IMR-90 (cell line): ENCODE measurements around the gene KCNN3. TPM values are rescaled to one million over a fixed set of nuclear protein-coding genes. Genes with fewer than 3 reads are reported as not detected.

Experiments used
- ATAC-seq: fragments of 200-7000 bp; cut with Tn5 transposase; 2 replicates; pipeline ENCODE4 v1.9.1; 2020; ENCODE audit warnings: low read depth, mild to moderate bottlenecking, moderate library complexity
- BruUV-seq: library from RNA; stranded (reverse); fragments of 400-500 nt; replicated peaks from 2 replicates; lab custom pipeline; 2021; lab: Mats Ljungman, UMichigan
- CTCF ChIA-PET: fragments of 300-600 bp; formaldehyde crosslinking; extraction: SDS; loops from one replicate; lab custom pipeline; 2021; ENCODE audit warnings: antibody characterized with exemption; lab: Yijun Ruan, JAX
- POLR2A ChIA-PET: fragments of 300-600 bp; sonication (Branson Sonifier 250); formaldehyde crosslinking; loops from one replicate; lab custom pipeline; 2022; ENCODE audit warnings: antibody characterized with exemption; ENCODE audit not compliant: unreplicated experiment; lab: Charles Lee
- DNase-seq: peaks from one replicate; pipeline ENCODE4 v3.0.0; 2013
- H2AFZ ChIP-seq: replicated peaks from 2 replicates; pipeline ENCODE3; 2013; ENCODE audit warnings: low read length, mild to moderate bottlenecking; ENCODE audit not compliant: poor library complexity
- H2AK5ac ChIP-seq: 2 replicates; pipeline ENCODE4 v1.6.1; 2013; ENCODE audit warnings: low read depth, low read length, inconsistent platforms
- H2AK9ac ChIP-seq: replicated peaks from 2 replicates; pipeline ENCODE3; 2013; ENCODE audit warnings: mild to moderate bottlenecking, low read depth, low read length, moderate library complexity; ENCODE audit not compliant: poor library complexity
- H2BK120ac ChIP-seq: 2 replicates; pipeline ENCODE4 v1.6.1; 2013; ENCODE audit warnings: low read depth, low read length, inconsistent platforms
- H2BK15ac ChIP-seq: 3 replicates; pipeline ENCODE4 v1.6.1; 2013; ENCODE audit warnings: low read depth, low read length, inconsistent platforms
- H2BK20ac ChIP-seq: 2 replicates; pipeline ENCODE4 v1.6.1; 2013; ENCODE audit warnings: low read depth, mild to moderate bottlenecking, inconsistent platforms, low read length, moderate library complexity
- H2BK5ac ChIP-seq: 2 replicates; pipeline ENCODE4 v1.6.1; 2013; ENCODE audit warnings: mild to moderate bottlenecking, low read depth, low read length, inconsistent platforms; ENCODE audit not compliant: poor library complexity, severe bottlenecking
- H3K14ac ChIP-seq: replicated peaks from 2 replicates; pipeline ENCODE4 v1.6.1; 2013; ENCODE audit warnings: low read depth, low read length, inconsistent platforms
- H3K18ac ChIP-seq: 2 replicates; pipeline ENCODE4 v1.6.1; 2013; ENCODE audit warnings: low read depth, low read length, control low read depth
- H3K23ac ChIP-seq: 2 replicates; pipeline ENCODE4 v1.6.1; 2013; ENCODE audit warnings: low read depth, low read length, inconsistent platforms
- H3K27ac ChIP-seq: 2 replicates; pipeline ENCODE4 v1.5.1; 2013; ENCODE audit warnings: mild to moderate bottlenecking, control low read depth, low read length; ENCODE audit not compliant: insufficient read depth
- H3K27me3 ChIP-seq: 2 replicates; pipeline ENCODE4 v1.6.1; 2013; ENCODE audit warnings: low read length; ENCODE audit not compliant: control insufficient read depth, insufficient read depth
- H3K36me3 ChIP-seq: 2 replicates; pipeline ENCODE4 v1.6.1; 2013; ENCODE audit warnings: low read length, mixed read lengths; ENCODE audit not compliant: control insufficient read depth, insufficient read depth
- H3K4ac ChIP-seq: 2 replicates; pipeline ENCODE4 v1.6.1; 2013; ENCODE audit warnings: low read depth, low read length, inconsistent platforms
- H3K4me1 ChIP-seq: 2 replicates; pipeline ENCODE4 v1.6.1; 2013; ENCODE audit warnings: low read length, mixed read lengths; ENCODE audit not compliant: control insufficient read depth, insufficient read depth
- H3K4me2 ChIP-seq: 2 replicates; pipeline ENCODE4 v1.6.1; 2013; ENCODE audit warnings: low read depth, mild to moderate bottlenecking, control low read depth, low read length, moderate library complexity
- H3K4me3 ChIP-seq: 2 replicates; pipeline ENCODE4 v1.5.1; 2013; ENCODE audit warnings: low read depth, mild to moderate bottlenecking, control low read depth, low read length, moderate library complexity; ENCODE audit not compliant: insufficient read depth
- H3K56ac ChIP-seq: 2 replicates; pipeline ENCODE4 v1.6.1; 2013; ENCODE audit warnings: low read length, inconsistent platforms; ENCODE audit not compliant: insufficient read depth; ENCODE audit errors: extremely low read depth
- H3K79me1 ChIP-seq, 2 experiments: 2 replicates each; pipeline ENCODE4 v1.6.1; 2013; ENCODE audit warnings: low read length in 2 of 2, inconsistent platforms in 1 of 2, low read depth in 1 of 2
- H3K9ac ChIP-seq: 2 replicates; pipeline ENCODE4 v1.6.1; 2013; ENCODE audit warnings: low read depth, low read length, control low read depth
- H3K9me1 ChIP-seq: 2 replicates; pipeline ENCODE4 v1.6.1; 2013; ENCODE audit warnings: low read length, inconsistent platforms; ENCODE audit not compliant: insufficient read depth
- H3K9me3 ChIP-seq: 2 replicates; pipeline ENCODE4 v1.6.1; 2013; ENCODE audit warnings: low read length; ENCODE audit not compliant: control insufficient read depth, insufficient read depth
- H4K20me1 ChIP-seq: 2 replicates; pipeline ENCODE4 v1.6.1; 2013; ENCODE audit warnings: low read length, inconsistent platforms; ENCODE audit not compliant: insufficient read depth
- H4K5ac ChIP-seq: 2 replicates; pipeline ENCODE4 v1.6.1; 2013; ENCODE audit warnings: mild to moderate bottlenecking, low read depth, low read length, control low read depth
- H4K8ac ChIP-seq, 2 experiments: 2 replicates each; pipeline ENCODE4 v1.6.1; 2013; ENCODE audit warnings: low read depth in 2 of 2, low read length in 2 of 2, control low read depth in 1 of 2, inconsistent platforms in 1 of 2
- H4K91ac ChIP-seq: 2 replicates; pipeline ENCODE4 v1.6.1; 2013; ENCODE audit warnings: low read depth, low read length, inconsistent platforms; ENCODE audit not compliant: insufficient read depth
- BHLHE40 ChIP-seq: fragments of 150-350 bp; IDR thresholded peaks from 2 replicates; pipeline ENCODE4 v1.6.1; 2016; ENCODE audit warnings: mild to moderate bottlenecking, low read depth, low read length
- CEBPB ChIP-seq: IDR thresholded peaks from 2 replicates; pipeline ENCODE4 v1.6.1; 2012; ENCODE audit warnings: low read depth, low read length, improper control_type of control experiment
- CHD1 ChIP-seq: IDR thresholded peaks from 2 replicates; pipeline ENCODE4 v1.6.1; 2012; ENCODE audit warnings: low read depth, low read length, improper control_type of control experiment
- CTCF ChIP-seq: conservative IDR thresholded peaks from 2 replicates; pipeline ENCODE4 v1.5.1; 2012; ENCODE audit warnings: mild to moderate bottlenecking, low read depth, low read length, improper control_type of control experiment
- FOS ChIP-seq: fragments of 150-350 bp; IDR thresholded peaks from 2 replicates; pipeline ENCODE4 v1.6.1; 2016; ENCODE audit warnings: low read depth, low read length
- MAFK ChIP-seq: IDR thresholded peaks from 2 replicates; pipeline ENCODE4 v1.6.1; 2012; ENCODE audit warnings: low read depth, low read length, improper control_type of control experiment
- MAZ ChIP-seq: IDR thresholded peaks from 2 replicates; pipeline ENCODE4 v1.6.1; 2012; ENCODE audit warnings: low read depth, mild to moderate bottlenecking, low read length, improper control_type of control experiment, moderate library complexity, borderline replicate concordance
- MXI1 ChIP-seq: IDR thresholded peaks from 2 replicates; pipeline ENCODE4 v1.6.1; 2012; ENCODE audit warnings: low read depth, mild to moderate bottlenecking, low read length, moderate library complexity, borderline replicate concordance
- NFE2L2 ChIP-seq: fragments of 150-350 bp; IDR thresholded peaks from 2 replicates; pipeline ENCODE4 v1.6.1; 2016; ENCODE audit warnings: low read depth, mild to moderate bottlenecking, low read length
- POLR2A ChIP-seq: IDR thresholded peaks from 2 replicates; pipeline ENCODE4 v1.6.1; 2012; ENCODE audit warnings: mild to moderate bottlenecking, low read depth, low read length
- RAD21 ChIP-seq: IDR thresholded peaks from 2 replicates; pipeline ENCODE4 v1.6.1; 2012; ENCODE audit warnings: low read length, improper control_type of control experiment
- RCOR1 ChIP-seq: IDR thresholded peaks from 2 replicates; pipeline ENCODE4 v1.6.1; 2012; ENCODE audit warnings: mild to moderate bottlenecking, low read length, improper control_type of control experiment; ENCODE audit not compliant: insufficient replicate concordance
- RFX5 ChIP-seq: IDR thresholded peaks from 2 replicates; pipeline ENCODE4 v1.8.0; 2012; ENCODE audit warnings: low read depth, mild to moderate bottlenecking, low read length, moderate library complexity
- SMC3 ChIP-seq: fragments of 150-350 bp; IDR thresholded peaks from 2 replicates; pipeline ENCODE4 v1.6.1; 2016; ENCODE audit warnings: low read depth, mild to moderate bottlenecking, antibody characterized with exemption, low read length, moderate library complexity
- WGBS, 2 experiments: methylation state at CpG; one replicate each; pipeline versions ENCODE4 v1.1.5 to v1.1.7; 2013; ENCODE audit warnings: missing lambda C conversion rate in 2 of 2; ENCODE audit not compliant: insufficient read length in 1 of 2; ENCODE audit errors: extremely low coverage in 2 of 2; 5-methylcytosine and 5-hydroxymethylcytosine counted together
- dilution Hi-C: fragments of 300-500 bp; cut with HindIII; formaldehyde crosslinking; loops from one replicate; pipeline ENCODE4 v1.14.3; 2018; ENCODE audit warnings: low sequenced_read_pairs; ENCODE audit not compliant: unreplicated experiment
- in situ Hi-C: fragments of 300-500 bp; cut with MboI; formaldehyde crosslinking; loops from 3 replicates; pipeline ENCODE4 v1.14.3; 2019; ENCODE audit warnings: low sequenced_read_pairs, inconsistent platforms, mixed read lengths
- intact Hi-C: fragments of 100-400 bp; cut with micrococcal nuclease; formaldehyde crosslinking; loops from 2 replicates; pipeline ENCODE4 v1.10.0; 2022
- polyA plus RNA-seq, 3 experiments: library from polyadenylated mRNA; depleted of rRNA; stranded (reverse); fragments of >200 nt; gene quantifications; 2 replicates each; pipeline ENCODE4 v1.2.3, GENCODE V29; 2012; ENCODE audit warnings: low replicate concordance in 1 of 3
- total RNA-seq: library from RNA; depleted of rRNA; stranded (reverse); fragments of >200 nt; gene quantifications from 2 replicates; pipeline ENCODE4 v1.2.3, GENCODE V29; 2012

Gene KCNN3
- total and polyA plus RNA-seq, 2 of the 4 experiments (the other 2 are of a cell fraction): 0.02 TPM; not detected in 1

DNA sequence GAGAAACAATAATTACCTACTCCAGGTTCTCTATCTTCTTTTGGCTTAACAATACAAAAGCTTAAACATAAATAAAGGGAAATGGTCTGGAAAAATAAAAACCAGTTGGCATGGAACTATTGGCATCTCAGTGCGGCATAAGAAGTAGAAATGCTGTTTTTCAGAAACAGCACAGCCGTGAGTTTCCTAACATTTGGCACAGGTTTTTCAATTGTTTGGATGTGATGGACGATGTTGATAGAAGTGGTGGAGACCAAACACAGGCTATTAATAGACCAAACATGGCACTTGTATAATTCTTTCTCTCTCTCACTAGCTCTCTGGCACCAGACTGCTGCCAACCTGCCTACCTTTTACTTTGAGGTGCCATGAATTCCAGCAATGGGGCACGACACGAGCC, 36.2 kb downstream of the KCNN3 start:
- no TSS peak for BruUV-seq
- Histone ChIP-seq H2AK5ac (no peak overlapping the region), H3K36me3 (no peaks in the 10 kb centered on the region), H3K27me3 (peaks cover 87% of the 10 kb centered on the region), H3K9me3 (no peaks in the 10 kb centered on the region), H2AFZ (no peak overlapping the region), H4K20me1 (no peaks in the 10 kb centered on the region), H3K4me3 (no peak overlapping the region), H3K9me1 (no peaks in the 10 kb centered on the region), H4K91ac (no peak overlapping the region), H4K8ac (no peak overlapping the region), H2BK5ac (no peak overlapping the region), H3K9ac (no peak overlapping the region), H3K4me1 (no peaks in the 10 kb centered on the region; the same call in 1 of the 2 replicates), H2BK20ac (no peak overlapping the region), H2BK120ac (no peak overlapping the region), H3K18ac (no peak overlapping the region), H2AK9ac (no peak overlapping the region), H3K4ac (no peak overlapping the region), H2BK15ac (no peak overlapping the region), H4K5ac (no peak overlapping the region), H3K56ac (no peak overlapping the region), H3K23ac (no peak overlapping the region), H3K27ac (no peak overlapping the region), H3K4me2 (no peak overlapping the region), H3K79me1 (no peaks in the 10 kb centered on the region), H3K14ac (no peak overlapping the region)
- dilution Hi-C loops (no loop called here), intact Hi-C loops (no loop called here), in situ Hi-C loops (no loop called here)
- CTCF ChIA-PET: no interaction called here
- TF ChIP-seq MXI1 (no peak), RAD21 (no peak), BHLHE40 (no peak), CHD1 (no peak), SMC3 (no peak), MAZ (no peak), RFX5 (no peak), FOS (no peak), RCOR1 (no peak), MAFK (no peak), CTCF (no peak), CEBPB (no peak), NFE2L2 (no peak), POLR2A (no peak)
- no CpG with 5 or more reads among the region's 5 CpGs for WGBS, 2 experiments
- DNase-seq (no peak), ATAC-seq (no peak)
- POLR2A ChIA-PET: no interaction called here
